Activated CD4-positive, alpha-beta T cell treated with anti-CD3 and anti-CD28 coated beads for 1 hour (primary cell): ENCODE results near the gene MEIS2.

ENCODE experiments used
- DNase-seq: peaks from one replicate; pipeline ENCODE4 v3.0.0-alpha.2; 2020

The MEIS2 gene

DNA sequence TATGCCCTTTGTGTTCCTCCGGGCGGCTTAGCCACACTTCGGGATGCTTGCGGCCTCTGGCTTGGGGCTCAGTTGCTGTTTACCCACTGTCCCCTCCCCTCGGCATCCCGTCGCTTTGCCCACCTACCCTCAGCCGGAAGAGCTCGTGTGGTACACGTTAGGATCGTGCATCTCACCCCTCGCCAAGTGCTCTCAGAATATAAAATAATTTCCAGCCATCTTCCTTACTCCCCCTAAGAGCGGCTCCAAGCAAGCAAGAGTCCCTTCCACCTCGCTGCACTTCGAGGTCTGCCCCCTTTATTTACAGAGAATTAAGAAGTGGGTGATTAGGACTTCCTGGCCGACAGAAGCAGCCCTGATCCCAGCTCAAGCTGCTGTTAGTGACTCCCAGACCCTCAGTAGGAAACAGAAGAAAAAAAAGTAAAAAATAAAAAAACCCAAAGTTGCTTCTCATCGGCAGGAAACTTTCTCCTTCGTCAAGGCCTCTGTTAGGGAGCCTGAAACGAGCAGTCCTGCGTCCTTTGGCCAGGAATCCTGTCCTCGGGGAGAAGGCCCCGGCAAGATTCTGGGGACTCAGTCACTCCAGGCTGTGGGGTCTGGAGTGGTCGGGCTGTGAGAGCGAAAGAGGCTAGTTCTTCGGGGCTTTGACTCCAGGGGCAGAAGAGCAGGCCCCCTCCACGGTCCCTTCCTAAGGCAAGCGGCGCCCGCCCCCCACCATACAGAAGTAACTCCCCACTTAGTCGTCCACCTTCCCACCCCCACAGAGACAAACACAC, 3.0 kb downstream of the MEIS2 start:
- DNase-seq: no peak

- no peak for DNase-seq
Observed at GRCh38 chr15:37096558-37097143, 3.7 kb downstream of the MEIS2 start.

DNA sequence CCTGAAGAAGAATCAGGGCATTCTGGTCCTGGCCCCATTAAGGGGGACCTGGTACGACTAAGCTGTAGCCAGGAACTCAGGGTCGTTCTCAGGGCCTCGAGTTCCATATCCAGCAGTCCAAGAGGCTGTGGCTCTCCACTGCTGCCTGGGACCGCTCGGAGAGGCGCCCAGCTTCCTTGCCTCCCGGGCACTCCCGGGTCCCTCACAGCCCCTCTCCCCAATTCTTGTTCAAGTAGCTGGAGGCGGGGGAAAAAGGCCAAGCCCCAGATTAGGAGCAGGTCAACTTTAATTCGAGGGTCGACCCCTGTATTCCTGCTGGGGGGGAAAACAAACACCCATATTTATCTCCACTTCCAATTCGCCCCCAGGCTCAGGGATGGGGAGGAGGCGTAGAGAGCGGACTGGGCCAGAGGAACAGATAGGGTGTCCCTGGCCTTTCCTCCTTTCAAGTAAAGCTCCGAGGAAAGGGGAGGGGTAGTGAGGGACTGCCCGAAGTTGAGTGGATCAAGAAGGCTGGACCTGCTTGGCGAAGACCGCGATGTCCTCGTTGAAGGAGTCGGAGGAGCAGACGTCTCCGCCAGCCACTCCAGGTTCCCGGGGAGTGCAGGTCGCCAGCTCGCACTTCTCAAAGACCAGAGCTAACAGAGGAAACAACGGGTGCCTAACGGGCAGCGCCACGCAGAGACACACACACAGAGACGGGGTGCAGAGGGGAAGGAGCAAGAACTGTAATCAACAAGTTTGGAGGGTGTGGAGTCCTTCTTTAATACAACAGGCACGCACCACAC, 4.4 kb downstream of the MEIS2 start:
- DNase-seq: no peak

- DNase-seq: no peak
Observed at GRCh38 chr15:37094915-37095711, 5.2 kb downstream of the MEIS2 start.

DNA sequence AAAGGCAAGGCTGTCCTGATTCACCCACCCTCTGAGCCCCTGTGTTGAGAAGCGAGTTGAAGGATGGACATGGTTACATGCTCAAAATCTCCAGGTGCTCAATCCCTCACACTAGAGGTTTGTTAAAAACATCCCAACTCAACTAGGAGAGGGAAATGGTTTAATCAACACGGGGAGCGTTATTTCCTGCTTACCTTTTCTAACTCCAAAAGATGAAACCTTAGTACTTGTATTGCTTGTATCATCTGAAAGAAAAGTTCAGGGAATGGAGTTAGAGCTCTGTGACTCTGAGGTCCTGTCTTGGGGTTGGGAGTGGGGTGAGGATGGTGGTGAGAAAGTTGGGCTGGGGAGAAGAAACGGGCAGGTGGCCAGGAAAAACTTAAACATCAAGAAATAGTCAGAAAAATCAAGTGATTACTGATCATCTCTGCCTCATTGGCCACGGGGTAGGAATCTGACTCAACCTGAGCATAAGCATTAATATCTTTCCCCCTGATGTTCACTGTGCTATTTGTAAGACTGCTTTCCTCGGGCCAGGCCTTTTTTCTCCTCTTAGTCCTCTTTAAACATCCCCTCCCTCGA, 5.9 kb downstream of the MEIS2 start:
- DNase-seq: no peak

DNA sequence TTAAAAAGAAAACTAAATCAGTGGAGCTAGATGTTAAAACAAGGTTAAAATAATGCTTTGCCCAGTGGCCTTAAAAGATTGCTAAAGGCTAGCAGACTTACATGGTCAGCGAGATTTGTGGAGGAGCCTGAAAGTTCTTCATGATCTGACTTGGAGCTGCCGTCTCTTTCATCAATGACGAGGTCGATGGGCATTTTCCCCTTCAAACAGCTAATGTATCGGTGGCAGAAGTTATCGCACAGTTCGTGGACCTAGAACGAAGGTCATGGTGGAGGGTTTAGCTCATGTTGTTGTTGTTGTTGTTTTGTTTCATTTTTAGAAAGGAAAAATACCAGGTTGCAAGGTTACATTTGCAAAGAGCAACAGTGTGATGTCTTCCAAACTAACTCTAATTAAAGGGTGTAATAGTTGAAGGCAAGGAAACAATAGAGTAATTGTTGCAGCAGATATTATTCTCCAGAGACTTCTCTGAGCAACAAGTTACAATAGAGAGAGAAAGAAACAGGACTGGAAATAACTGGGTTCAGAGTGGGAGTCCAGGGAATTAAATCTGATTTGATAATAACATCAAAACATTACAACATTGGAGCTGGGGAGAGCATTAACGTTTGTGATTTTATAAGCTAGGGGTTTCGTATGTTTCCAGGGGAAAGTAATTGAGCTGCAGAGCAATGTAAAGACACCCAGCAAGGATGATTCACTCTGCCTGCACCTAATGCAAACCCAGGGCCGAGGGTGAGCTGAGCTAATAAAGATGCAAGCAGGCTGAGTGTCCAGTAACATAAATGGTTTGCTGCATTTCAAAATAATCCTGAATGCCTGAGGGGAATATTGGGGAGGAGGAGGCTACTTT, 6.6 kb downstream of the MEIS2 start:
- no peak for DNase-seq

GRCh38 chr15:37090543-37091175, 9.7 kb downstream of the MEIS2 start:
- DNase-seq: no peak

DNA sequence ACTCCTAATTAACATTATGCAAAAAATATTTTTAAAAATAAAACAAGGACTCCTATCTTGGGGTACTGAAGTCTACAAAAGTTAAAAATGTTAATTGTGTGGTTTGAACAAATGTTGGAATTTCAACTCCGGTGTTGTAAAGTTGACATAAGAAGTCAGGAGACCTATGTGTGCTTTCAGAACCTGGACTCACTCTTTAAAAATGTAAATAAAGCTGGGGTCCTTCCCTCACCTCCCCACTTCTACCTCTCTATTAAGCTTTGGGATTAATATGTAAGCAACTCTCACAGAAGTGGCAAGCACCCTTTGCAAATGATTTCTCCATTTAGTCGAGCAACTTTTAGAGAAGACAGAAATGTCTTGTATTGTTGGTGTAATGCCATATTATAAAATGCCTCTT, 11.9 kb downstream of the MEIS2 start:
- DNase-seq: no peak

DNA sequence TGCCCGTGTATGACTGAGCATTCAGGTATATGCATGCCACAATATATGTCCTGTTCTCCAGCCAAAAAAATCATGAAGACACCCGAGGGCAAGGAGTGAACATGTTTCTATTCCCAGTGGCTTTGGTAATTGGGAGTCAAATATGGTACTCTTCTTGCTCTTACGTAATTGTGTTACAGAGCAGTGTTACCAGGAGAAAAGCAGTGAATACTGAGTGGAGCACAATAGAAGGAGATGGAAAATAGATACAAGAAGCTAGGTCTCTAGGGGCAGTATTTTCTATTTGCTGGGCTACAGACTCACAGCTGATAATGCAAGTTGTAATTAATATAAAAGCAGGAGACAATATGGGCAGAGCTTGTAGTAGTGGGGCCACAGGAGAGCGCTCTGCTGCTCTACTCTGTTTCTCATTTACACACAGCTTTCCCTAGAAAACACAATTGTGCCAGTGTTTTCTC, 13.2 kb downstream of the MEIS2 start:
- DNase-seq: no peak

GRCh38 chr15:37086521-37086920, 13.8 kb downstream of the MEIS2 start:
- no peak for DNase-seq

DNA sequence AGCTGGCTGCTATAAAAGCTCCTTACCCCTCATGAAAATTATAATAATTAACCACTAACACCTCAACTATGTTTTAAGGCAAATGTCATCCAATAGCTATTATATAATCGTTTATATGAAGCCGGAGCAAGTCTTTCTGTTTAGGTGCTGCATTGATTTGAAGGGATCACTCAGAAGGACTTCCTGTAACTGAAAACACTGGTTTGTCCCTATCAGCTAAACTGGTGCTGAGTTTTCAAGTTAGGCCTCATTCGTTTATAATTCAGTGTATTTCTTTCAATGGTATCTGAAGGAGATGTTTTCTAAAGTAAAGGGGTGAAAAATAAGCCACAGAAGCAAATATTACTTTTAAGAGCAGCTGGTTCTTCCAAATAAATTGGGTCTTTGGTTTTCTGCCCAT, 14.2 kb downstream of the MEIS2 start:
- no peak for DNase-seq

DNA sequence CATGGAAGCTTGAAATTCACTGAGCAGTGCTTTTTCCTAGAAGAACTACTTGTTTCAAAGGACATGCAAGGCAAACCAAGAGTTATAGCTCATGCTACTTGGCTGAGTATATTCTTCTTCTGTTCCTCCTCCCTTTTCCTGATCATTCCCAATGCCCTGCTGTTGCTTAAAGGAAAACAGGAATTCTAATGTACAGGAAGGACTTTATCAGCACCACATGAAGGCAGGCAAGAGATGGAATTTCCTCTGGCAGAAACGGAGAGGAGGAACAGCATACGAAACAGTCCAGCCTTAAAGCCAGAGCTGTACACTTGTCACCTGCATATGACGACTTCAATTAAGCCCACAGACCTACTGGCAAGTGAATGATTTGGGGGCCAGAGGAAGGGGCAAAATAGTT, 15.7 kb downstream of the MEIS2 start:
- DNase-seq: no peak

GRCh38 chr15:37083610-37084009, 16.7 kb downstream of the MEIS2 start:
- DNase-seq: no peak

- DNase-seq: no peak
Observed at GRCh38 chr15:37081983-37082382, 18.4 kb downstream of the MEIS2 start.

GRCh38 chr15:37080261-37080921, 20.0 kb downstream of the MEIS2 start:
- no peak for DNase-seq

DNA sequence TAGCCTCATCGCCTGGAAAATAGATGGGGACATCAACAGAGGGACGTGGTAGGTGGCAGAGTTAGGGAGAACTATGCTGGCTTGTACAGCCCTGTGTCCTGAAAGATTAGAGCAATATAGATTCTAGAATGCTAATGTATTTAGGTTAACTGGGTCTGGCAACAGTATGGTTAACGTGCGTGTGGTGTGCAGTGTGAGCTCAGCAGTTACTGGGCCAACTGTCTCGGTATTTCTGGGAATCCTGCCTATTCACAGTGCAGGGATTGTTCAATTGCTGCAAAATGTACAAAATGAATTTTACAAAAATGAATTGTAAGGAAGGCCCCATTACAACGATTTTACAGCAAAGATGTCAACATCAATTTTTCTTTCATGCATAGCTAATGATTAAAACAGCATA, 20.6 kb downstream of the MEIS2 start:
- no peak for DNase-seq

GRCh38 chr15:37078566-37078965, 21.8 kb downstream of the MEIS2 start:
- no peak for DNase-seq

DNA sequence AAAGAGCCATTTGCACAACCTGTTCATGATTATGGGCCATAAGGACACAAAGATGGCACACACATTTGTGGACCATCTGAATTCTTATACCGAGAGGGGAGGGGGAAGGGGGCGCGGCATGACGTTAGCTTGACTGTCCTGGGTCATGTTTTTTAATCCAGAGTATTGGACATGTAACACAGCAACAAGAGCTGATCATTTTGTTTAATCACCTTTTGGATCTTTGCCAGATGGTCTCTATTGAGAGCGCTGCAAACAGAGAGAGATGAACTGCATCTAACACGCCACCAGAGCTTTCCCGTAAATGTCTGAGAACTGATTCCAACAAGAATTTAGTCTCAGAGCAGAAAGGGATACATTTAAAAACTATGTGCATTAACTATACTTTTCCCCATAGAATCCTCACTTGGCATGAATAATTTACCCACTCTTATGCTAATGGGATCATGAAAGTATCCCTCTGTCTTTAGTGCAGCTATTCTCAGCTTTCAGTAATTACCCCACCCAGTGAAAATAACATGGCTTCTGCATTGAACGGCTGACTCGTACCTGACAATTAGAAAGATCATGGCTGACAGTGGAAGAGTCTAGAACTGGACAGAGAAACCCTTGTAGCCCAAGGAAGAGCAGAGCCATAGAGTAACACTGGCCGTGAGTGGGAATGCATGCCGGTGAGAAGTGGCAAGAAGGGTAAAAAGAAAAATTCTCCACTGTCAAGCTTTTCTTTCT, 22.6 kb downstream of the MEIS2 start:
- no peak for DNase-seq

- no peak for DNase-seq
Observed at GRCh38 chr15:37076543-37076942, 23.8 kb downstream of the MEIS2 start.

- no peak for DNase-seq
Observed at GRCh38 chr15:37075777-37076176, 24.6 kb downstream of the MEIS2 start.
